Retinal pigment epithelial cell (primary cell): ENCODE results near the gene MCU.
"Not testable (repeated sequence)": the region's sequence is repeated elsewhere in the genome, so short reads cannot be mapped to it uniquely, and the experiment has no call there.

ENCODE experiments used
- DNase-seq: peaks from one replicate; pipeline ENCODE4 v3.0.0-alpha.2; 2010; ENCODE audit warnings: low read depth
- H3K4me3 ChIP-seq: 2 replicates; pipeline ENCODE4 v1.5.1; 2011; ENCODE audit warnings: mild to moderate bottlenecking, low read length, control low read depth, moderate library complexity
- CTCF ChIP-seq: conservative IDR thresholded peaks from 2 replicates; pipeline ENCODE4 v1.5.1; 2011; ENCODE audit warnings: low read depth, low read length, control low read depth, inconsistent platforms

Gene MCU

DNA sequence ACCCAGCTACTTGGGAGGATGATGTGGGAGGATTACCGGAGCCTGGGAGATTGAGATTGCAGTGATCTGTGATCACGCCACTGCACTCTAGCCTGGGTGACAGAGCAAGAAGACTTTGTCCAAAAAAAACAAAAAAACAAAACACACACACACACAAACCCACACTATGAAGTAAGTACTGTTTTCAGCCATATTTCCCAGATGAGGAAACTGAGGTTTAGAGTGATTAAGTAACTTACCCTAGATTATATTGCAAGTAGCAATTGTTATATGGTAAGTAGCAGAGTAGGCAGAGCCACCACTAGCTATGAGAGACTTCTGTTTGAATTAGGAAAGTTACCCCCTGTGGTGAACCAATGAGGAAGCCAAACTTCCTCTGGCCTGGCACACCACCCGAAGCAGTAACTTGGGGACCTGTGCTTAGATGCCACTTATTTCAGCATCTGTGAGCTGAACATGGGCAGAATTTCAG lies 61.9 kb downstream of the MCU start:
- no peak overlapping the region for H3K4me3 ChIP-seq
- no peak for DNase-seq
- TF ChIP-seq CTCF = no peak

DNA sequence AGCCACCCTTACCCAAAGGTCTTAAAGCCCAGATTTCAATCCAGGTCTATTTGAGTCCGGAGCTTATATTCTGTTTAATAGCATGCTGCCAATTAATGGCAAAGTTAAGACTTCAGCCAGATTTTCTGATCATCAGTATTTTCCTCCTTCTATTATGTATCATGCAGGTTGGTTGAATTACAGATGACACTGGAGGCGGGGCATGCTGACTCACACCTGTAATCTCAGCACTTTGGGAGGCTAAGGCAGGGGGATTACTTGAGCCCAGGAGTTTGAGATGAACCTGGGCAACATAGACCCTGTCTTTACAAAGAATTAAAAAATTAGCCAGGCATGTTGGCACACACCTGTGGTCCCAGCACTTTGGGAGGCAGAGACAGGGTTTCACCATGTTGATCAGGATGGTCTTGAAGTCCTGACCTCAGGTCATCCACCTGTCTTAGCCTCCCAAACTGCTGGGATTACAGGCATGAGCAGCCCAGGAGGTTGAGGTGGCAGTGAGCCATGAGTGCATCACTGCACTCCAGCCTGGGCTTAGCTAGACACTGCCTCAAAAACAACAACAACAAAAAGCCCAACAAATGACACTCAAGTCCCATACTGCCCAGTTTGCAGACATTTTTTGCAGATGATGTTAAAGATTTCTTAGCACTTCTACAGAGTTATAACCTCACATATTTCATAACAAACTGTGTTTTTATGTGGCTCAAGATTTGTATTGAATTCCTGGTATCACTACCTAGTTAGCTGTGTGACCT lies 62.5 kb downstream of the MCU start:
- no peak for TF ChIP-seq CTCF
- no peak overlapping the region for H3K4me3 ChIP-seq
- no peak for DNase-seq

- H3K4me3 ChIP-seq = no peak overlapping the region
- no peak for DNase-seq
- TF ChIP-seq CTCF = no peak
Observed at GRCh38 chr10:72756674-72757385, 64.9 kb downstream of the MCU start.

- H3K4me3 ChIP-seq = no peak overlapping the region
- no peak for TF ChIP-seq CTCF
- no peak for DNase-seq
Observed at GRCh38 chr10:72757732-72758131, 65.8 kb downstream of the MCU start.

DNA sequence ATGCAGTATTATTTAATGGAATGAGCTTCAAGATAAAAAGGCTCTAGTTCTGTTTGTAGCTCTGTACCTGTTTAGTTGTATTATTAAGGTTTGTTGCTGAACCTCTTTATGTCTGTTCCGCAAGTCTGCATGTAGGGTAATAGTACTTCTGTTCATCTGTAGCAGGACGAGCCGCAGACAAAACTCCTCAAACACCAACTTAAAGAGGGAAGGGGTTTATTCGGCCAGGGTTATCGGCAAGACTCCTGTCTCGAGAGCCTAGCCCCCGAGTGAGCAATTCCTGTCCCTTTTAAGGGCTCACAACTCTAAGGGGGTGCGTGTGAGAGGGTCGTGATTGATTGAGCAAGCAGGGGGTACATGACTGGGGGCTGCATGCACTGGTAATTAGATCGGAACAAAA lies 67.0 kb downstream of the MCU start:
- H3K4me3 ChIP-seq, DNase-seq: not testable (repeated sequence)

DNA sequence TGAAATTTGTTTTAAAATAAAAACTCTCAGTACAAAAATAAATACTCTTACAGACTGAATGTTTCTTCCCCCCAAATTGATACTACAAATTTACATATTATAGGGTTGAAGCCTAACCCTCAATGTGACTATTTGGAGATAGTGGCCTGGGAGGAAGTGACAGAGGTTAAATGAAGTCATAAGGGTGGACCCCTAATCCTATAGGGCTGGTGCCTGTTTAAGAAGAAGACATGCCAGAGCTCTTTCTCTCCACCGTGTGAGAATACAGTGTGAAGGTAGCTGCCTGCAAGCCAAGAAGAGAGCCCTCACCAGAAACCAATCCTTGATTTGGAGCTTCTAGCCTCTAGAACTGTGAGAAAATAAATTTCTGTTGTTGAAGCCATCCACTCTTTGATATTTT lies 67.6 kb downstream of the MCU start:
- no peak for TF ChIP-seq CTCF
- H3K4me3 ChIP-seq = no peak overlapping the region

DNA sequence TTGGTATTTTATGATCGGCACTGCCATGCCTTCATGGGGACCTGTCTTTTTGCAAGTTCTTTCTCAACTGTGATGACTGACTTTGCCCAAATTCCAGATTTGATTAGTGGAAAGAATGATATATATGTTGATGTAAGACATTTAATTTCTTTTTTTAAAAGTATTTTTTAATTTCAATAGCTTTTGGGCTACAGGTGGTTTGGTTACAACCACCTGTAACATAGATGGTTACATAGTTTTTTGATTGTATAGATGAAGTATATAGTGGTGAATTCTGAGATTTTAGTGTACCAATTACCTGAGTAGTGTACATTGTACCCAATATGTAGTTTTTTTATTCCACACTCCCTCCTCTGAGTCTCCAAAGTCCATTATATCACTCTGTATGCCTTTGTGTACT lies 69.6 kb downstream of the MCU start:
- H3K4me3 ChIP-seq = no peak overlapping the region
- no peak for TF ChIP-seq CTCF
- DNase-seq = no peak

More for the DNA sequence above, 67.6 kb downstream of the MCU start:
- no peak for DNase-seq
